ENCODE measurements around the gene TXLNG. TPM values are rescaled to one million over a fixed set of nuclear protein-coding genes. Genes with fewer than 3 reads are reported as not detected.
"Not testable (repeated sequence)": the region's sequence is repeated elsewhere in the genome, so short reads cannot be mapped to it uniquely, and the experiment has no call there.

Gene TXLNG
- total RNA-seq: 8.5 TPM

GRCh38 chrX:16786139-16786790 lies at the start of gene TXLNG:
Gene TXLNG, plus strand, starts transcription at chrX:16786466. Its CDS starts 22 bp downstream, at chrX:16786488.
- ATAC-seq: peak; percentile 100

GRCh38 chrX:16737024-16737423 lies 49.2 kb upstream of the TXLNG start:
- no peak for ATAC-seq

- peak; percentile 78 for ATAC-seq
Measured at GRCh38 chrX:16739574-16739973, 46.7 kb upstream of the TXLNG start.

GRCh38 chrX:16743604-16744325 lies 42.5 kb upstream of the TXLNG start:
- ATAC-seq: no peak

- ATAC-seq: no peak
Measured at GRCh38 chrX:16745102-16745501, 41.2 kb upstream of the TXLNG start.

GRCh38 chrX:16745659-16746058 lies 40.6 kb upstream of the TXLNG start:
- no peak for ATAC-seq

GRCh38 chrX:16748425-16748824 lies 37.8 kb upstream of the TXLNG start:
- ATAC-seq: no peak

- no peak for ATAC-seq
Measured at GRCh38 chrX:16750136-16750535, 36.1 kb upstream of the TXLNG start.

- ATAC-seq: no peak
Measured at GRCh38 chrX:16754019-16754418, 32.2 kb upstream of the TXLNG start.

GRCh38 chrX:16756724-16757123 lies 29.5 kb upstream of the TXLNG start:
- no peak for ATAC-seq

GRCh38 chrX:16761500-16761899 lies 24.8 kb upstream of the TXLNG start:
- not testable (repeated sequence) for ATAC-seq

- ATAC-seq: no peak
Measured at GRCh38 chrX:16762579-16762978, 23.7 kb upstream of the TXLNG start.

GRCh38 chrX:16765594-16765993 lies 20.7 kb upstream of the TXLNG start:
- no peak for ATAC-seq

GRCh38 chrX:16770970-16771482 lies 15.2 kb upstream of the TXLNG start:
- ATAC-seq: no peak

- peak; percentile 91 for ATAC-seq
Measured at GRCh38 chrX:16771483-16772398, 14.5 kb upstream of the TXLNG start.

GRCh38 chrX:16772460-16772859 lies 13.8 kb upstream of the TXLNG start:
- no peak for ATAC-seq

- no peak for ATAC-seq
Measured at GRCh38 chrX:16774746-16775145, 11.5 kb upstream of the TXLNG start.

- ATAC-seq: no peak
Measured at GRCh38 chrX:16778545-16778944, 7.7 kb upstream of the TXLNG start.

- no peak for ATAC-seq
Measured at GRCh38 chrX:16778993-16779392, 7.3 kb upstream of the TXLNG start.

- not testable (repeated sequence) for ATAC-seq
Measured at GRCh38 chrX:16779815-16780214, 6.5 kb upstream of the TXLNG start.

GRCh38 chrX:16783452-16783851 lies 2.8 kb upstream of the TXLNG start:
- ATAC-seq: no peak

- not testable (repeated sequence) for ATAC-seq
Measured at GRCh38 chrX:16784440-16784839, 1.8 kb upstream of the TXLNG start.
